HFF-Myc (cell line): ENCODE measurements around the gene CPZ.

Source experiments
- DNase-seq: peaks from one replicate; pipeline ENCODE4 v3.0.0-alpha.2; 2011; ENCODE audit warnings: low read depth; ENCODE audit errors: extremely low read depth
- H3K4me3 ChIP-seq: replicated peaks from 2 replicates; pipeline ENCODE4 v1.5.1; 2011; ENCODE audit warnings: low read depth, mild to moderate bottlenecking, control low read depth, low read length
- CTCF ChIP-seq: IDR thresholded peaks from 2 replicates; pipeline ENCODE4 v1.5.1; 2012; ENCODE audit warnings: mild to moderate bottlenecking, low read depth, low read length, control low read depth; ENCODE audit errors: missing control alignments

Gene CPZ

GRCh38 chr4:8560265-8561047 lies 32.1 kb upstream of the CPZ start:
- DNase-seq = no peak
- TF ChIP-seq CTCF = no peak
- no peak overlapping the region for H3K4me3 ChIP-seq

- no peak for DNase-seq
- H3K4me3 ChIP-seq = no peak overlapping the region
- no peak for TF ChIP-seq CTCF
Observed at GRCh38 chr4:8564595-8564994, 28.0 kb upstream of the CPZ start.

GRCh38 chr4:8568068-8568668 lies 24.4 kb upstream of the CPZ start:
- DNase-seq = no peak
- TF ChIP-seq CTCF = no peak

GRCh38 chr4:8570201-8570600 lies 22.4 kb upstream of the CPZ start:
- no peak for TF ChIP-seq CTCF
- no peak overlapping the region for H3K4me3 ChIP-seq
- no peak for DNase-seq

More at GRCh38 chr4:8568068-8568668, 24.4 kb upstream of the CPZ start:
- no peak overlapping the region for H3K4me3 ChIP-seq

- DNase-seq = no peak
- TF ChIP-seq CTCF = no peak
- H3K4me3 ChIP-seq = no peak overlapping the region
Observed at GRCh38 chr4:8571702-8572685, 20.6 kb upstream of the CPZ start.

- no peak for DNase-seq
- no peak for TF ChIP-seq CTCF
- no peak overlapping the region for H3K4me3 ChIP-seq
Observed at GRCh38 chr4:8573266-8573665, 19.3 kb upstream of the CPZ start.
